GM18498 (cell line): Measurements from ENCODE around the gene FAM107A.

Source experiments
- ATAC-seq: cut with Tn5 transposase; IDR thresholded peaks from one replicate; pipeline ENCODE4 v1.9.1; 2021; ENCODE audit warnings: mild to moderate bottlenecking, moderate library complexity; ENCODE audit not compliant: unreplicated experiment

FAM107A gene

GRCh38 chr3:58594117-58594516, 16.9 kb upstream of the FAM107A start:
- ATAC-seq: no peak

DNA sequence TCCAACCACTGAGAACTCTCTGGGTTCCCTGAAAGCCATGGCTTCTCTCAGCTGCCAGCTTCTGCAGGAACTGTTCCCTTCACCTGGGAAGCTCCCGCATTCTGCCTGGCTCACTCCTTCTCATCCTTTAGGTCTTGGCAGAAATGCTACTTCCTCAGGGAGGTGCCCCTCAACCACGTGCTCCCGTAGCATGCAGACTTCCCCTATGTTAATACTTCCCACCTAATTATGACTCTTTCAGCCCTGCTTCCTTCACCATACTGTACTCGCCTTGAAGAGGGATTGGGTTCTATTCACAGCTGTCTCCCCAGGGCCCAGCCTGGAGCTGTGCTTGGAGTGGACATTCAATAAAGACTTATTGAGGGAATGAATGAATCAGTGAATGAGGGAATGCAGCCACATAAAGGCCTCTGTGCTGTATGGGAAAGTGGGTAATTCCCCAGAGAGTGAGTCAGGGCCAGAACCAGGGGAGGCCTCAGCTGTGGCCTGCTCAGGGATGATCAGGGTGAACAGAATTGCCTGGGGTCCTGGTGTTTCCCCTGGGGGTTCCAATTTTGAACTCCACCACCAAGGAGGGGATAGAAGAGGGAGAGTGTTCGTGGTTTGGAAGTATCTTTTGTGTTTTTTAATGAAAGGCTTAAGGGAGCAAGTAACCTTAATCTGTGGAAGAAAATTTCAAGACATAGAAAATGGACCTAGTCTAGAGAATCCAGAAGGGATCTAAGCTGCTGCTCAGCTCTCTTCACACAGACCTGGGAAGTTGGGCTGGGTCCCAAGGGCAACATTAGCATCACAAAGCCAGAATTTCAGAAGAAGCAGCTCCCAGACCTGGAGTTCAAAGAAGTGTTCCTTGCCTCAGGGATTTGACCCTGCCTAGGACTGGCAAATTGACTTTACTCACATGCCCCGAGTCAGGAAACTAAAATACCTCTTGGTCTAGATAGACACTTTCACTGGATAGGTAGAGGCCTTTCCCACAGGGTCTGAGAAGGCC, 14.6 kb upstream of the FAM107A start:
- ATAC-seq: no peak

GRCh38 chr3:58588030-58588614, 10.9 kb upstream of the FAM107A start:
- ATAC-seq: no peak

DNA sequence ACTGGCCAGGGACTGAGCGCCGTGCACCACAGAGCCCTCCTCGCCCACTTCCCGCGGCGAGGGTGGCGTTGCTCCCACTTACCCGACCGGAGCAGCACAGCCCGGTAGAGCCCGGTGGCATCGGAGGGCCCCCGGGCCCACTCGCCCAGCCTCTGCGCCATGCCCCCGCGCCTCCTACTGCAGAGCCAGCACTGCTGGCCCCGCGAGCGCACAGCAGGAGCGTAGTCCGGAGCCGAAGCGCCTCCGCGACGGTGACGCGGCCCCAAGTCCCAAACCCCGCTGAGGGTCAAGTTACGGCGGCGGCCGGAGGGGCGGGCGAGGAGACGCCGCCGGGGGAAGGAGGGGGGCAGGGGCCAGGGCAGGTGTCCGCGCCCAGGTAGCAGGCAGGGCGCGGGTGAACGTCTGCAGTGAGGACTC, 9.6 kb upstream of the FAM107A start:
- ATAC-seq: no peak

- ATAC-seq: no peak
Measured at GRCh38 chr3:58585994-58586393, 8.8 kb upstream of the FAM107A start.

DNA sequence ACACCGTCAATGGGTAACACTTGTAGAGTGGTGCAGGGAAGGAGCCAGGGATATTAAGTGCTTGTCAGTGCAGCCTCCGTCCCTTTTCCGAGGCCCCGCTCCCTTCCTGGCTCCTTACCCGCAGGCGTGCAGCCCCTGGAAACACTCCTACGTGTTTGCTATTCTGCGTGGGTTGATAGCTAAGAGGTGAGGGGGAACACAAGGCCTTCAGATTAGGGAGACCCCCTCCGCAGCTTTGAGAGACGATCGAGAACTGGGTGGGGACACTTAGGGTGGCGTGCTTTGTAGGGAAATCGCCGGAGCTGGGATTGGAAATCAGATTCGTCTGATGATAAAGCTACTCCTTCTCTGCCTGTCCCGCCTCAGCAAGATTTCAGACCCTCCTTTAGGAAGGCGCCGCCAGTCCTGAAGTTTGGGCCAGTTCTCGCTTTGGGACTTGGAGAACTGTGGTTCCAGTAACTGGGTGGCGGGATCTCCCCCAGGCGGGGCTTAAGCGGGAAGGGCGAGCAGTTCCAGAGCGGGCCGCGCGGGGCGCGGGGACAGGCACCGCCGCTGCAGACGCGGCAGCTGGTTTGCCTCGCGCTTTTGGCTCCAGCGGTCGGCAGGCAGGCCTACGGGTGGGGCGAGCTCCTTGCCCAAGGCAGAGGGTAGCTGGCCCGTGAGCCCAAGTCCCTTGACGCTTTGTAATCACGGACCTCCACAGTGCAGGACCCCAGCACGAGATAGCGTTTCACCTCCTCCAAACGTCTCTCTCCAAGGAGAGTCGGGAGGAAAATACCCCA, 8.0 kb upstream of the FAM107A start:
- peak; percentile 98 for ATAC-seq

DNA sequence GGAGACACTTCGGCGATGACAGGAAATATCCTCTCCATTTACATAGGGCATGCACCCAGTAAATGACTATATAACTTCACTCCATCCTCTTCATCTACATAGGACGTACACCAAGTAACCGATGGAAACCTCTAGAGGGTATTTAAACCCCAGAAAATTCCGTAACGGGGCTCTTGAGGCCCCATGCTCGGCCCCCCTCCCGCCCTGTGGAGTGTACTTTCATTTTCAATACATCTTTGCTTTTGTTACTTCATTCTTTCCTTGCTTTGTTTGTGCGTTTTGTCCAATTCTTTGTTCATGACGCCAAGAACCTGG, 7.5 kb upstream of the FAM107A start:
- no peak for ATAC-seq

DNA sequence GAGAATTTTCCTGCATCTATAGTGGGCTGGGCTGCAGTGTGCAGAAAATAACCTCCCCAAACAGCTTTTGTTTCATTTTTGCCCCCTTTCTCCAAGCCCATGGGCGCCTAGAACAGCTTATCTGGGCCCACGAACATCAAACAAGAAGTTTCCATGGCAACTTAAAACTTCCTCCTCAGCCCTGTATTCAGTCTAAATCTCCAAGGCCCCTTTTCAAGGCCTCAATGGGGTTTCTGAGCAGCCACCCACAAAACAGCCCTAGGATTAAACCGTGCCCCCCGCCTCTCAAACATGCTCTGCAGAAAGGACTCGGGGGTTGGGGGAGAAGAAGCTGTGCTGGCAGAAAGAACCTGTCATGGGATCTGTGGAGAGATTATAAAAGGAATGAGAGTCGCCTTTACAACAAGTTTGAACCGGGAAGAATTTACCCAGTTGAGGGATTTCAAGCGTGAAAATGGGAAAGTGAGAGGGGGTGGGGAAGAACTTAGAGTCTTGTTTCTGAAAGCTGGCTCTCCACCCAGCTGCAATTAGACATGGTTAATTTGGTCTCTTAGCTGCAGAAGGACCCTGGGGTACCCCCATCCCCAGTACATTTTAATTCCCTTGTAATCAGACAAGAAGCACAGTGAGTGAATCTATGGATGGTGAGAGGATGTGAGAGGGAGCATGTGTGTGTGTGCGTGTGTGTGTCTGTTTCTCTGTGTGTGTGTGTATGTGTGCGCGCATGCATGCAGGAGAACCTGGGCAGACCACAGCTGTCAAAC, 4.3 kb upstream of the FAM107A start:
- no peak for ATAC-seq

- ATAC-seq: no peak
Measured at GRCh38 chr3:58580826-58581327, 3.7 kb upstream of the FAM107A start.

- no peak for ATAC-seq
Measured at GRCh38 chr3:58578873-58579272, 1.7 kb upstream of the FAM107A start.

DNA sequence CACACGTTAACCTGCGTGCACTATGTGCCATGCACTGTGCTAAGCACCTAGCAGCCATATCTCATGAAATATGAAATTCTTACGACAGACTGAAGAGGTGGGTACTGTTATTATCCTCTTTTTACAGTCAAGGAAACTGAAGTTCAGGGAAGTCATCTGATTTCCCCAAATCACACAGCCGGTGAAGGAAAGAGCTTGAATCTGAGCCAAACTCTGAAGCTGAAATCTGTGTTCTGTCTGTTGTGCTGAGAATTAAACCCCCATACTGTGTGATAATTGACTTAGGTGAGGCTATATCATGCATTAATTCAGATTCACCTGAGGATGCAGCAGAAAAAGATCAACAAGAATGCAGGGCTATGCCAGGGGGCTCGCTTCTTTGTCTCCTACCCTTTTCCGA, 475 bp downstream of the FAM107A start:
- no peak for ATAC-seq

- ATAC-seq: no peak
Measured at GRCh38 chr3:58575971-58576652, 1.1 kb downstream of the FAM107A start.

DNA sequence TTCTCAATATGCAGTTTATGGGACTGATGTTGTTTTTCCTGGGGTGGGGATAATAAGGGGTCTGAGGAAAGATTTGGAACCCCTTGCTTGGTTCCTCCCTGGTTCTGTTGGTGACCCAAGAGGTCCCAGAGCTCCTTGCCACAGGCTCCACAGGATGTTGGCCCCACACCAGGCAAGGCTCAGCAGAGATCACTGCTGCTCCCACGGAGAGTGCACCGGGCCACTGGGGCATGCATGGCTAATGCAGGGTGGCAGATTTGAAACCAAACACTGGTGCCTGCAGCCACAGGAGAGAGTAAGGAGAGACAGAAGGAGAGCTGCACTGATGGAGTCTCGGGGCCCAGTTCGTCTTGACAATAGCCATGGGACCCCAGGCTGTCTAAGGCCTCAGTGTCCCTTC, 2.5 kb downstream of the FAM107A start:
- ATAC-seq: no peak

GRCh38 chr3:58574106-58574505, 3.1 kb downstream of the FAM107A start:
- no peak for ATAC-seq

DNA sequence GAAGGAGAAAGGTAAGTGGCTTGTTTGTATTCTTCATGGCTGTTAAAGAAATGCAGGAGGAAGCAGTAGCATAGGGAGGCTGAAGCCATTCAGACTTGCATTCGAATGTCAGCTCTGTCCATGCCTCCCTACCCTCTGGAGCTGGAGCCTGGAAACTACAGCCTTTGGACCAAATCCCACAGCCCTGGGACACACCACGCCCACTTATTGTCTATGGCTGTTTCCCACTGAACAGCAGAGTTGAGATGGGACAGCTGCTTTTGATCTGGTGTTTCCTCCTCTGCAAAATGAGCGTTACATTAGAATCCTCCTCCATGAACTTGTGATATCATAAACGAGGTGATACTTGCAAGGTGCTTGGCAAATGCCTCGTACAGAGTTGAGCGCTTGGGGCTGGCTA, 3.6 kb downstream of the FAM107A start:
- no peak for ATAC-seq

GRCh38 chr3:58572634-58573230, 4.5 kb downstream of the FAM107A start:
- no peak for ATAC-seq

- ATAC-seq: no peak
Measured at GRCh38 chr3:58572013-58572633, 5.1 kb downstream of the FAM107A start.

- ATAC-seq: no peak
Measured at GRCh38 chr3:58570851-58571250, 6.3 kb downstream of the FAM107A start.

GRCh38 chr3:58569287-58570001, 7.7 kb downstream of the FAM107A start:
- no peak for ATAC-seq
